Measurements from ENCODE around the gene TNS3.
"Not testable (repeated sequence)": the region's sequence is repeated elsewhere in the genome, so short reads cannot be mapped to it uniquely, and the experiment has no call there.

TNS3 gene

GRCh38 chr7:47264021-47264651 lies 317.8 kb downstream of the TNS3 start:
- H3K9ac ChIP-seq (ENCODE audit: low read length) = no peak overlapping the region
- H3K79me2 ChIP-seq (ENCODE audit: low read length) = no peaks in the 10 kb centered on the region
- no peak for DNase-seq
- H3K36me3 ChIP-seq (replicated peaks; ENCODE audit: insufficient read depth, low read length) = no peaks in the 10 kb centered on the region
- no peaks in the 10 kb centered on the region for H3K27me3 ChIP-seq (replicated peaks; ENCODE audit: insufficient read depth, low read length)
- no peak overlapping the region for H3K27ac ChIP-seq (ENCODE audit: low read length)
- no peaks in the 10 kb centered on the region for H3K4me1 ChIP-seq (ENCODE audit: low read length)
- H4K20me1 ChIP-seq (ENCODE audit: insufficient read depth, low read length) = no peaks in the 10 kb centered on the region
- no peak for TF ChIP-seq CTCF (IDR thresholded peaks at IDR 0.05; ENCODE audit: low read length)
- no peak for TF ChIP-seq EZH2 (optimal IDR thresholded peaks at IDR 0.05; ENCODE audit: low read depth, low read length)
- no peak for TF ChIP-seq EZH2phosphoT487 (IDR thresholded peaks at IDR 0.05; ENCODE audit: low read length)
- H2AFZ ChIP-seq (ENCODE audit: low read length) = no peak overlapping the region
- H3K9me3 ChIP-seq (replicated peaks; ENCODE audit: insufficient read depth, low read length) = no peaks in the 10 kb centered on the region
- no peaks in the 10 kb centered on the region for H3K9me2 ChIP-seq (replicated peaks; ENCODE audit: insufficient read depth, low read length)
- no peak overlapping the region for H3K4me3 ChIP-seq (ENCODE audit: low read length)
- H3K4me2 ChIP-seq (ENCODE audit: low read depth, low read length) = no peak overlapping the region
- H3F3A ChIP-seq (ENCODE audit: insufficient read depth, low read length) = no peaks in the 10 kb centered on the region; the same call in 1 of the 2 replicates

GRCh38 chr7:47262881-47263280 lies 319.0 kb downstream of the TNS3 start:
- Histone ChIP-seq H3K36me3 (replicated peaks; ENCODE audit: insufficient read depth, low read length) (no peaks in the 10 kb centered on the region), H3K4me3 (ENCODE audit: low read length) (no peak overlapping the region), H3K27me3 (replicated peaks; ENCODE audit: insufficient read depth, low read length) (no peaks in the 10 kb centered on the region), H3K9me3 (replicated peaks; ENCODE audit: insufficient read depth, low read length) (no peaks in the 10 kb centered on the region), H3F3A (ENCODE audit: insufficient read depth, low read length) (no peaks in the 10 kb centered on the region), H3K9ac (ENCODE audit: low read length) (no peak overlapping the region), H3K4me2 (ENCODE audit: low read depth, low read length) (no peak overlapping the region), H4K20me1 (ENCODE audit: insufficient read depth, low read length) (no peaks in the 10 kb centered on the region), H2AFZ (ENCODE audit: low read length) (no peak overlapping the region), H3K27ac (ENCODE audit: low read length) (no peak overlapping the region), H3K9me2 (replicated peaks; ENCODE audit: insufficient read depth, low read length) (no peaks in the 10 kb centered on the region), H3K79me2 (ENCODE audit: low read length) (no peaks in the 10 kb centered on the region), H3K4me1 (ENCODE audit: low read length) (no peaks in the 10 kb centered on the region)
- TF ChIP-seq EZH2 (optimal IDR thresholded peaks at IDR 0.05; ENCODE audit: low read depth, low read length) (no peak), CTCF (IDR thresholded peaks at IDR 0.05; ENCODE audit: low read length) (no peak), EZH2phosphoT487 (IDR thresholded peaks at IDR 0.05; ENCODE audit: low read length) (no peak)
- no peak for DNase-seq

GRCh38 chr7:47262160-47262559 lies 319.8 kb downstream of the TNS3 start:
- not testable (repeated sequence) for DNase-seq; H3K9ac ChIP-seq (ENCODE audit: low read length); H3K9me2 ChIP-seq (replicated peaks; ENCODE audit: insufficient read depth, low read length); H3K4me2 ChIP-seq (ENCODE audit: low read depth, low read length); H3K4me3 ChIP-seq (ENCODE audit: low read length); H2AFZ ChIP-seq (ENCODE audit: low read length); H3K9me3 ChIP-seq (replicated peaks; ENCODE audit: insufficient read depth, low read length); H3K27me3 ChIP-seq (replicated peaks; ENCODE audit: insufficient read depth, low read length); H3K4me1 ChIP-seq (ENCODE audit: low read length); H4K20me1 ChIP-seq (ENCODE audit: insufficient read depth, low read length); H3F3A ChIP-seq (ENCODE audit: insufficient read depth, low read length); H3K79me2 ChIP-seq (ENCODE audit: low read length); H3K27ac ChIP-seq (ENCODE audit: low read length); H3K36me3 ChIP-seq (replicated peaks; ENCODE audit: insufficient read depth, low read length)

- no peak overlapping the region for H3K9ac ChIP-seq (ENCODE audit: low read length)
- no peak overlapping the region for H3K4me2 ChIP-seq (ENCODE audit: low read depth, low read length)
- no peaks in the 10 kb centered on the region for H3K36me3 ChIP-seq (replicated peaks; ENCODE audit: insufficient read depth, low read length)
- H3K4me1 ChIP-seq (ENCODE audit: low read length) = no peaks in the 10 kb centered on the region
- H3F3A ChIP-seq (ENCODE audit: insufficient read depth, low read length) = no peaks in the 10 kb centered on the region
- H2AFZ ChIP-seq (ENCODE audit: low read length) = no peak overlapping the region
- no peaks in the 10 kb centered on the region for H3K9me2 ChIP-seq (replicated peaks; ENCODE audit: insufficient read depth, low read length)
- H3K27ac ChIP-seq (ENCODE audit: low read length) = no peak overlapping the region
- H3K9me3 ChIP-seq (replicated peaks; ENCODE audit: insufficient read depth, low read length) = no peaks in the 10 kb centered on the region
- H3K79me2 ChIP-seq (ENCODE audit: low read length) = no peaks in the 10 kb centered on the region
- TF ChIP-seq EZH2 (optimal IDR thresholded peaks at IDR 0.05; ENCODE audit: low read depth, low read length) (no peak), CTCF (IDR thresholded peaks at IDR 0.05; ENCODE audit: low read length) (no peak), EZH2phosphoT487 (IDR thresholded peaks at IDR 0.05; ENCODE audit: low read length) (no peak)
- no peaks in the 10 kb centered on the region for H3K27me3 ChIP-seq (replicated peaks; ENCODE audit: insufficient read depth, low read length)
- H4K20me1 ChIP-seq (ENCODE audit: insufficient read depth, low read length) = no peaks in the 10 kb centered on the region
- H3K4me3 ChIP-seq (ENCODE audit: low read length) = no peak overlapping the region
- DNase-seq = no peak
Observed at GRCh38 chr7:47260270-47260669, 321.6 kb downstream of the TNS3 start.
